ENCODE measurements around the gene SLC4A3. TPM values are rescaled to one million over a fixed set of nuclear protein-coding genes. Genes with fewer than 3 reads are reported as not detected.

The SLC4A3 gene
- total RNA-seq, 1 experiment from 2014 or later: 11.6 TPM

GRCh38 chr2:219656526-219656925 lies 29.1 kb downstream of the SLC4A3 start:
- H3K27me3 ChIP-seq (ENCODE audit: low read length): no peaks in the 10 kb centered on the region
- H3F3A ChIP-seq (ENCODE audit: low read length, unreplicated experiment): peaks cover 4% of the 10 kb centered on the region
- no peaks in the 10 kb centered on the region for H3K79me2 ChIP-seq (ENCODE audit: low read length)
- CTCF ChIA-PET: no interaction called here
- no peak overlapping the region for H3K4me3 ChIP-seq (ENCODE audit: low read length)
- H3K9me2 ChIP-seq (replicated peaks; ENCODE audit: low read length): no peaks in the 10 kb centered on the region
- peaks cover 32% of the 10 kb centered on the region for H3K4me1 ChIP-seq (ENCODE audit: insufficient read depth, low read length)
- H3K27ac ChIP-seq (ENCODE audit: low read length): peak overlapping the region; percentile 93
- H2AFZ ChIP-seq (ENCODE audit: low read length): no peak overlapping the region
- intact Hi-C loops (cut with micrococcal nuclease): loop anchor here (1.0 kb wide), 2 partner anchors 11 to 33 kb away; no protein-coding TSS in a partner anchor
- no peaks in the 10 kb centered on the region for H4K20me1 ChIP-seq (ENCODE audit: low read length)
- peak overlapping the region; percentile 23 for H3K4me2 ChIP-seq (ENCODE audit: low read length)
- H3K36me3 ChIP-seq (ENCODE audit: low read depth, low read length): no peaks in the 10 kb centered on the region
- BruUV-seq (replicated peaks): no TSS peak
- ATAC-seq (peak; percentile 87), DNase-seq (peak; percentile 93)
- peak overlapping the region; percentile 63 for H3K9ac ChIP-seq (ENCODE audit: low read length)
- H3K9me3 ChIP-seq (ENCODE audit: low read length): 0 out of 2 replicates have a peak, but pooled peaks cover 3% of the 10 kb centered on the region
- POLR2A ChIA-PET (ENCODE audit: unreplicated experiment): no interaction called here
- TF ChIP-seq EZH2 (IDR thresholded peaks at IDR 0.05; ENCODE audit: low read length, unreplicated experiment): no peak
- TF ChIP-seq CTCF (conservative IDR thresholded peaks at IDR 0.05; ENCODE audit: low read depth, low read length): no peak
- no peak for TF ChIP-seq EZH2phosphoT487 (IDR thresholded peaks at IDR 0.05; ENCODE audit: borderline replicate concordance, low read length)

GRCh38 chr2:219658196-219658846 lies 30.9 kb downstream of the SLC4A3 start:
- Histone ChIP-seq H3K9me3 (ENCODE audit: low read length) (0 out of 2 replicates have a peak, but pooled peaks cover 3% of the 10 kb centered on the region), H2AFZ (ENCODE audit: low read length) (no peak overlapping the region), H3K36me3 (ENCODE audit: low read depth, low read length) (no peaks in the 10 kb centered on the region), H3K9me2 (replicated peaks; ENCODE audit: low read length) (no peaks in the 10 kb centered on the region), H3K9ac (ENCODE audit: low read length) (no peak overlapping the region), H4K20me1 (ENCODE audit: low read length) (no peaks in the 10 kb centered on the region), H3K27ac (ENCODE audit: low read length) (no peak overlapping the region), H3K4me2 (ENCODE audit: low read length) (no peak overlapping the region), H3K27me3 (ENCODE audit: low read length) (no peaks in the 10 kb centered on the region), H3F3A (ENCODE audit: low read length, unreplicated experiment) (peaks cover 4% of the 10 kb centered on the region), H3K4me1 (ENCODE audit: insufficient read depth, low read length) (peaks cover 40% of the 10 kb centered on the region), H3K4me3 (ENCODE audit: low read length) (no peak overlapping the region), H3K79me2 (ENCODE audit: low read length) (no peaks in the 10 kb centered on the region)
- no TSS peak for BruUV-seq (replicated peaks)
- ChIA-PET POLR2A (ENCODE audit: unreplicated experiment) (interaction anchor here (0.9 kb wide), 1 partner anchor 31 kb away, joined by 3 read pairs; no protein-coding TSS in a partner anchor), CTCF (no interaction called here)
- no peak for TF ChIP-seq EZH2phosphoT487 (IDR thresholded peaks at IDR 0.05; ENCODE audit: borderline replicate concordance, low read length)
- no peak for TF ChIP-seq EZH2 (IDR thresholded peaks at IDR 0.05; ENCODE audit: low read length, unreplicated experiment)
- TF ChIP-seq CTCF (conservative IDR thresholded peaks at IDR 0.05; ENCODE audit: low read depth, low read length): no peak
- DNase-seq (no peak), ATAC-seq (no peak)
- intact Hi-C loops (cut with micrococcal nuclease): no loop called here

GRCh38 chr2:219658874-219659273 lies 31.4 kb downstream of the SLC4A3 start:
- CTCF ChIA-PET: no interaction called here
- no peak overlapping the region for H2AFZ ChIP-seq (ENCODE audit: low read length)
- ATAC-seq (no peak), DNase-seq (no peak)
- no peaks in the 10 kb centered on the region for H3K79me2 ChIP-seq (ENCODE audit: low read length)
- H4K20me1 ChIP-seq (ENCODE audit: low read length): no peaks in the 10 kb centered on the region
- no peaks in the 10 kb centered on the region for H3K27me3 ChIP-seq (ENCODE audit: low read length)
- H3F3A ChIP-seq (ENCODE audit: low read length, unreplicated experiment): peaks cover 4% of the 10 kb centered on the region
- no peak overlapping the region for H3K27ac ChIP-seq (ENCODE audit: low read length)
- H3K4me3 ChIP-seq (ENCODE audit: low read length): no peak overlapping the region
- no peaks in the 10 kb centered on the region for H3K36me3 ChIP-seq (ENCODE audit: low read depth, low read length)
- POLR2A ChIA-PET (ENCODE audit: unreplicated experiment): interaction anchor here (0.9 kb wide), 1 partner anchor 30 kb away, joined by 3 read pairs; no protein-coding TSS in a partner anchor
- no TSS peak for BruUV-seq (replicated peaks)
- no peak for TF ChIP-seq EZH2 (IDR thresholded peaks at IDR 0.05; ENCODE audit: low read length, unreplicated experiment)
- no peak for TF ChIP-seq CTCF (conservative IDR thresholded peaks at IDR 0.05; ENCODE audit: low read depth, low read length)
- no peak for TF ChIP-seq EZH2phosphoT487 (IDR thresholded peaks at IDR 0.05; ENCODE audit: borderline replicate concordance, low read length)
- intact Hi-C loops (cut with micrococcal nuclease): no loop called here
- H3K9ac ChIP-seq (ENCODE audit: low read length): no peak overlapping the region
- no peak overlapping the region for H3K4me2 ChIP-seq (ENCODE audit: low read length)
- 0 out of 2 replicates have a peak, but pooled peaks cover 3% of the 10 kb centered on the region for H3K9me3 ChIP-seq (ENCODE audit: low read length)
- H3K4me1 ChIP-seq (ENCODE audit: insufficient read depth, low read length): peaks cover 40% of the 10 kb centered on the region
- no peaks in the 10 kb centered on the region for H3K9me2 ChIP-seq (replicated peaks; ENCODE audit: low read length)
